ENCODE data around the gene CACNA1B. TPM values are rescaled to one million over a fixed set of nuclear protein-coding genes. Genes with fewer than 3 reads are reported as not detected.
A peak's percentile ranks its signal among the peaks of the same experiment; 100 is the strongest.

CACNA1B gene
- total RNA-seq, 1 experiment from 2014 or later = 7.8 TPM

- WGBS (ENCODE audit: extremely low coverage, insufficient read length, low lambda C conversion rate) = no CpG with 5 or more reads among the region's 12 CpGs
- no peaks in the 10 kb centered on the region for H4K20me1 ChIP-seq (ENCODE audit: control insufficient read depth, insufficient read depth, insufficient read length)
- H2AK5ac ChIP-seq (ENCODE audit: insufficient read length, low read length) = no peak overlapping the region
- H3K4me1 ChIP-seq (ENCODE audit: insufficient read depth, low read length) = peaks cover 3% of the 10 kb centered on the region; the same call in 1 of the 2 replicates
- Mint-ChIP-seq H3K27me3 (ENCODE audit: low read depth) (peaks cover 1% of the 10 kb centered on the region; the same call in 1 of the 2 replicates), H3K9me3 (no peaks in the 10 kb centered on the region), H3K4me3 (no peak overlapping the region), H3K27ac (peak overlapping the region; percentile 46 to 91 (median 49); a peak in 4 of 7 replicates), H3K36me3 (ENCODE audit: insufficient read depth in 1 of 3, low read depth in 3 of 3) (peaks cover 2 to 8% (median 2%) of the 10 kb centered on the region in 3 experiments; a peak in 5 of 7 replicates), H3K4me1 (peaks cover 42 to 43% of the 10 kb centered on the region in 2 experiments)
- peak overlapping the region; percentile 44; the same call in 1 of the 2 replicates for H3K14ac ChIP-seq (ENCODE audit: insufficient read depth, low read length)
- no peak overlapping the region for H3K23ac ChIP-seq (ENCODE audit: insufficient read length, low read depth, low read length)
- H3K9ac ChIP-seq (ENCODE audit: extremely low read depth, insufficient read length, low read length) = no peak overlapping the region
- peaks cover 3% of the 10 kb centered on the region for H3K23me2 ChIP-seq (ENCODE audit: insufficient read length, low read depth, low read length, poor library complexity, severe bottlenecking)
- H2BK12ac ChIP-seq (ENCODE audit: insufficient read length, low read depth, low read length) = no peak overlapping the region
- H3K79me1 ChIP-seq (ENCODE audit: insufficient read depth, low read depth, low read length, poor library complexity, severe bottlenecking) = no peaks in the 10 kb centered on the region
- no peak overlapping the region for H3K4ac ChIP-seq (ENCODE audit: low read depth, low read length)
- no peak for TF ChIP-seq CTCF (conservative IDR thresholded peaks at IDR 0.05)
- H4K5ac ChIP-seq (ENCODE audit: insufficient read length, low read depth, low read length) = no peak overlapping the region
- no peak overlapping the region for H2BK15ac ChIP-seq (ENCODE audit: low read depth, low read length)
- H4K8ac ChIP-seq (replicated peaks; ENCODE audit: insufficient read length, low read depth, low read length) = no peak overlapping the region
- H4K91ac ChIP-seq (ENCODE audit: insufficient read length, low read depth, low read length) = no peak overlapping the region
- H3K27me3 ChIP-seq (ENCODE audit: insufficient read depth, low read length) = no peaks in the 10 kb centered on the region
- no peaks in the 10 kb centered on the region for H3K9me3 ChIP-seq (ENCODE audit: control insufficient read depth, low read depth, low read length)
- H3K18ac ChIP-seq (ENCODE audit: insufficient read length, low read depth, low read length) = peak overlapping the region; percentile 47
- no peaks in the 10 kb centered on the region for H3K79me2 ChIP-seq (ENCODE audit: insufficient read depth, low read length)
- no peak overlapping the region for H2BK120ac ChIP-seq (ENCODE audit: low read depth, low read length, poor library complexity, severe bottlenecking)
- H3K56ac ChIP-seq (ENCODE audit: insufficient read length, low read depth, low read length) = no peak overlapping the region
- H2BK20ac ChIP-seq (ENCODE audit: low read depth, low read length, poor library complexity, severe bottlenecking) = no peak overlapping the region
- no peak overlapping the region for H3T11ph ChIP-seq (ENCODE audit: low read length)
- H3K27ac ChIP-seq (ENCODE audit: insufficient read length, low read depth, low read length) = no peak overlapping the region
- H2BK5ac ChIP-seq (ENCODE audit: insufficient read length, low read length) = no peak overlapping the region
- no peak for DNase-seq
- H2AFZ ChIP-seq (ENCODE audit: low read length) = no peak overlapping the region
- H3K4me2 ChIP-seq (ENCODE audit: insufficient read depth, insufficient read length, low read length) = no peak overlapping the region
These were observed 194.7 kb downstream of the CACNA1B start for GRCh38 chr9:138072161-138072842.
